ENCODE data around the gene ZNF860. TPM values are rescaled to one million over a fixed set of nuclear protein-coding genes. Genes with fewer than 3 reads are reported as not detected.

Gene ZNF860
- total RNA-seq = 0.28 TPM in 2 replicates

GRCh38 chr3:31981206-31982181 is at the start of gene ZNF860, which contains the start of gene OSBPL10:
TSS of gene ZNF860 (plus strand) at chr3:31981750. CDS start at chr3:31989080, 7,330 bp downstream.
TSS of gene OSBPL10 (minus strand) at chr3:31981262. CDS start at chr3:31981179, 83 bp downstream.

Other genes with a start within 250 kb of the ZNF860 start
- 9.1 and 13.5 TPM in 2 replicates for gene OSBPL10, start 488 bp upstream of the ZNF860 start, total RNA-seq
- gene GPD1L, start 124.9 kb downstream of the ZNF860 start, total RNA-seq = 5.4 and 8.0 TPM in 2 replicates